K562 (cell line): ENCODE data around the gene GNGT2. TPM values are rescaled to one million over a fixed set of nuclear protein-coding genes. Genes with fewer than 3 reads are reported as not detected.

Source experiments
- ATF2 ChIP-seq: sonication (generic); formaldehyde crosslinking; IDR thresholded peaks from 2 replicates; pipeline ENCODE4 v1.8.1; 2022; ENCODE audit warnings: missing genetic modification reagents
- CHCHD3 ChIP-seq: fragments of 250-450 bp; sonication (Bioruptor Pico); IDR thresholded peaks from 2 replicates; pipeline ENCODE4 v2.1.2; 2022; ENCODE audit warnings: mild to moderate bottlenecking
- DNMT1 ChIP-seq: fragments of 450-650 bp; IDR thresholded peaks from 2 replicates; pipeline ENCODE4 v1.6.1; 2016; ENCODE audit warnings: antibody characterized with exemption, mild to moderate bottlenecking
- FOS ChIP-seq: IDR thresholded peaks from 3 replicates; pipeline ENCODE4 v1.6.1; 2011; ENCODE audit not compliant: insufficient read length; ENCODE audit errors: extremely low read depth
- HDAC6 ChIP-seq: IDR thresholded peaks from 2 replicates; pipeline ENCODE4 v1.6.1; 2012; ENCODE audit warnings: low read depth, mild to moderate bottlenecking, control low read depth, inconsistent platforms, low read length, moderate library complexity
- HNRNPK ChIP-seq: fragments of 200-400 bp; formaldehyde crosslinking; IDR thresholded peaks from one replicate; pipeline ENCODE4 v1.6.1; 2018; ENCODE audit warnings: mild to moderate bottlenecking, low read depth, low read length; ENCODE audit not compliant: poor library complexity, severe bottlenecking
- HOMEZ ChIP-seq: fragments of 250-450 bp; sonication (Bioruptor Pico); IDR thresholded peaks from 2 replicates; pipeline ENCODE4 v1.4.0; 2020; ENCODE audit warnings: mild to moderate bottlenecking, moderate library complexity
- KLF13 ChIP-seq: fragments of 450-650 bp; IDR thresholded peaks from 2 replicates; pipeline ENCODE4 v1.6.1; 2016; ENCODE audit warnings: missing genetic modification characterization, low read depth, mild to moderate bottlenecking, missing compliant biosample characterization, moderate library complexity, borderline replicate concordance
- MCM5 ChIP-seq: fragments of 450-650 bp; IDR thresholded peaks from 2 replicates; pipeline ENCODE4 v1.6.1; 2016; ENCODE audit warnings: low read depth
- POLR2G ChIP-seq: fragments of 200-400 bp; formaldehyde crosslinking; IDR thresholded peaks from 2 replicates; pipeline ENCODE4 v1.6.1; 2017; ENCODE audit warnings: low read depth, mild to moderate bottlenecking, antibody characterized with exemption, low read length, moderate library complexity
- POU5F1 ChIP-seq: fragments of 150-350 bp; IDR thresholded peaks from 2 replicates; pipeline ENCODE4 v1.6.1; 2014; ENCODE audit warnings: borderline replicate concordance, low read length, low read depth, mild to moderate bottlenecking; ENCODE audit not compliant: partially characterized antibody
- RBM17 ChIP-seq: fragments of 200-400 bp; formaldehyde crosslinking; IDR thresholded peaks from 2 replicates; pipeline ENCODE4 v1.6.1; 2017; ENCODE audit warnings: low read depth, mild to moderate bottlenecking, low read length, borderline replicate concordance
- SMAD4 ChIP-seq: fragments of 250-450 bp; sonication (Bioruptor Pico); conservative IDR thresholded peaks from 2 replicates; pipeline ENCODE4 v1.8.0; 2021; ENCODE audit warnings: inconsistent platforms, mild to moderate bottlenecking, moderate library complexity
- SRSF3 ChIP-seq: fragments of 200-400 bp; formaldehyde crosslinking; IDR thresholded peaks from 2 replicates; pipeline ENCODE4 v1.6.1; 2016; ENCODE audit warnings: mild to moderate bottlenecking, low read length, moderate library complexity; ENCODE audit not compliant: insufficient read depth
- TBP ChIP-seq: optimal IDR thresholded peaks from 2 replicates; pipeline ENCODE3; 2011; ENCODE audit warnings: low read depth, low read length, improper control_type of control experiment
- ZFP30 ChIP-seq: fragments of 250-450 bp; sonication (Bioruptor Pico); IDR thresholded peaks from 2 replicates; pipeline ENCODE4 v1.8.0; 2022; ENCODE audit warnings: moderate library complexity, mild to moderate bottlenecking, inconsistent platforms, borderline replicate concordance
- ZNF124 ChIP-seq: sonication (generic); formaldehyde crosslinking; IDR thresholded peaks from 2 replicates; pipeline ENCODE4 v1.8.1; 2022; ENCODE audit warnings: missing genetic modification reagents
- ZNF134 ChIP-seq: fragments of 250-450 bp; sonication (Bioruptor Pico); conservative IDR thresholded peaks from 2 replicates; pipeline ENCODE4 v1.4.0; 2020
- ZNF699 ChIP-seq: fragments of 250-450 bp; sonication (Bioruptor Pico); IDR thresholded peaks from 2 replicates; pipeline ENCODE4 v1.8.0; 2021; ENCODE audit warnings: mild to moderate bottlenecking, moderate library complexity; ENCODE audit not compliant: insufficient replicate concordance
- polyA plus RNA-seq, 8 experiments: library from polyadenylated mRNA; depleted of rRNA in 4 of 8; stranded (reverse) in 5 of 8; unstranded in 3 of 8; fragments of >200 nt; fragmentation: Nextera tagmentation in 2 of 8; fragmentation: Illumina TruSeq in 1 of 8; extraction: Ambion mirVana in 2 of 8; extraction: Trizol in 1 of 8; gene quantifications; 2 replicates each; pipeline versions ENCODE4 v1.2.1 to v1.2.3, GENCODE V29; 2011 to 2014; ENCODE audit warnings: inconsistent platforms in 1 of 8, missing spikeins in 1 of 8
- total RNA-seq, 7 experiments: library from RNA; depleted of rRNA in 6 of 7; stranded (reverse); fragments of >200 nt in 6 of 7; fragmentation: Illumina TruSeq in 2 of 7; extraction: Trizol in 2 of 7; gene quantifications; 2 replicates each; pipeline versions ENCODE4 v1.2.1 to v1.2.3, GENCODE V29; 2011 to 2021; ENCODE audit warnings: low replicate concordance in 1 of 7
- TF ChIP-seq, protein P1 (sequence below): fragments of 250-450 bp; sonication (Bioruptor Pico); IDR thresholded peaks from 2 replicates; pipeline ENCODE4 v1.5.0; 2021; ENCODE audit warnings: mild to moderate bottlenecking, borderline replicate concordance
- TF ChIP-seq, protein P2 (sequence below): fragments of 450-650 bp; IDR thresholded peaks from 2 replicates; pipeline ENCODE4 v1.6.1; 2017; ENCODE audit warnings: mild to moderate bottlenecking, moderate library complexity

Gene GNGT2
- total and polyA plus RNA-seq, 9 of the 15 experiments (the other 6 are each of a cell fraction or from before 2014, with no cell fraction given) = not detected

GRCh38 chr17:49191917-49192741, 18.2 kb downstream of the GNGT2 start (continued):
- no peak for TF ChIP-seq RBM17
- peak; percentile 99 for TF ChIP-seq TBP
- TF ChIP-seq CHCHD3 (CRISPR knock-in tag) = no peak
- TF ChIP-seq MCM5 = no peak
- TF ChIP-seq FOS = no peak
- TF ChIP-seq SRSF3 = peak; percentile 89; the same call in 1 of the 2 replicates
- TF ChIP-seq ATF2 = no peak
- no peak for TF ChIP-seq HNRNPK
- TF ChIP-seq HDAC6 = peak; percentile 41; the same call in 1 of the 2 replicates
- no peak for TF ChIP-seq ZNF699 (CRISPR knock-in tag)
- peak; percentile 86 for TF ChIP-seq POLR2G
- TF ChIP-seq, protein P1, sequence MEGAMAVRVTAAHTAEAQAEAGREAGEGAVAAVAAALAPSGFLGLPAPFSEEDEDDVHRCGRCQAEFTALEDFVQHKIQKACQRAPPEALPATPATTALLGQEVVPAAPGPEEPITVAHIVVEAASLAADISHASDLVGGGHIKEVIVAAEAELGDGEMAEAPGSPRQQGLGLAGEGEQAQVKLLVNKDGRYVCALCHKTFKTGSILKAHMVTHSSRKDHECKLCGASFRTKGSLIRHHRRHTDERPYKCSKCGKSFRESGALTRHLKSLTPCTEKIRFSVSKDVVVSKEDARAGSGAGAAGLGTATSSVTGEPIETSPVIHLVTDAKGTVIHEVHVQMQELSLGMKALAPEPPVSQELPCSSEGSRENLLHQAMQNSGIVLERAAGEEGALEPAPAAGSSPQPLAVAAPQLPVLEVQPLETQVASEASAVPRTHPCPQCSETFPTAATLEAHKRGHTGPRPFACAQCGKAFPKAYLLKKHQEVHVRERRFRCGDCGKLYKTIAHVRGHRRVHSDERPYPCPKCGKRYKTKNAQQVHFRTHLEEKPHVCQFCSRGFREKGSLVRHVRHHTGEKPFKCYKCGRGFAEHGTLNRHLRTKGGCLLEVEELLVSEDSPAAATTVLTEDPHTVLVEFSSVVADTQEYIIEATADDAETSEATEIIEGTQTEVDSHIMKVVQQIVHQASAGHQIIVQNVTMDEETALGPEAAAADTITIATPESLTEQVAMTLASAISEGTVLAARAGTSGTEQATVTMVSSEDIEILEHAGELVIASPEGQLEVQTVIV (CRISPR knock-in tag) = no peak
- TF ChIP-seq ZNF124 (CRISPR knock-in tag) = no peak
- peak; percentile 75 for TF ChIP-seq SMAD4 (CRISPR knock-in tag)
- TF ChIP-seq KLF13 (tag) = no peak
- no peak for TF ChIP-seq HOMEZ (CRISPR knock-in tag)
- TF ChIP-seq ZFP30 = no peak
- TF ChIP-seq, protein P2, sequence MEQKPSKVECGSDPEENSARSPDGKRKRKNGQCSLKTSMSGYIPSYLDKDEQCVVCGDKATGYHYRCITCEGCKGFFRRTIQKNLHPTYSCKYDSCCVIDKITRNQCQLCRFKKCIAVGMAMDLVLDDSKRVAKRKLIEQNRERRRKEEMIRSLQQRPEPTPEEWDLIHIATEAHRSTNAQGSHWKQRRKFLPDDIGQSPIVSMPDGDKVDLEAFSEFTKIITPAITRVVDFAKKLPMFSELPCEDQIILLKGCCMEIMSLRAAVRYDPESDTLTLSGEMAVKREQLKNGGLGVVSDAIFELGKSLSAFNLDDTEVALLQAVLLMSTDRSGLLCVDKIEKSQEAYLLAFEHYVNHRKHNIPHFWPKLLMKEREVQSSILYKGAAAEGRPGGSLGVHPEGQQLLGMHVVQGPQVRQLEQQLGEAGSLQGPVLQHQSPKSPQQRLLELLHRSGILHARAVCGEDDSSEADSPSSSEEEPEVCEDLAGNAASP = no peak
- 0 out of 2 replicates have a peak, but pooled peaks have one; percentile 7 for TF ChIP-seq ZNF134
- peak; percentile 21 for TF ChIP-seq POU5F1
- TF ChIP-seq DNMT1 = no peak
